Measurements from ENCODE around the gene PANK2. TPM values are rescaled to one million over a fixed set of nuclear protein-coding genes. Genes with fewer than 3 reads are reported as not detected.

PANK2 gene
- total and polyA plus RNA-seq, 2 of the 8 experiments (the other 6 are each of a cell fraction or from before 2014, with no cell fraction given) = 17.1 to 57.5 TPM

- no peak overlapping the region for H3K56ac ChIP-seq (replicated peaks; ENCODE audit: insufficient read length, low read depth, low read length)
- no peak overlapping the region for H3K9ac ChIP-seq (replicated peaks in 1 of 4; ENCODE audit: extremely low read depth in 1 of 4, low read depth in 3 of 4, low read length in 3 of 4)
- H2BK12ac ChIP-seq (ENCODE audit: low read depth, low read length) = no peak overlapping the region
- no peak overlapping the region for H4K5ac ChIP-seq (ENCODE audit: insufficient read length, low read depth, low read length)
- no peak overlapping the region for H3K14ac ChIP-seq (ENCODE audit: insufficient read length)
- no peak overlapping the region for H3K18ac ChIP-seq (ENCODE audit: extremely low read depth, low read length)
- H3K27ac ChIP-seq (ENCODE audit: low read depth, low read length) = no peak overlapping the region
- H4K20me1 ChIP-seq (replicated peaks in 1 of 2; ENCODE audit: control insufficient read depth in 1 of 2, insufficient read depth in 2 of 2, low read length in 2 of 2) = peaks cover 0 to 13% of the 10 kb centered on the region in 2 experiments
- ChIA-PET CTCF (ENCODE audit: partially characterized antibody) (interaction anchor here (1.0 to 7.0 kb wide), 5 partner anchors 10 to 117 kb away, joined by 3 to 55 read pairs (median 4); no protein-coding TSS in a partner anchor), POLR2A (ENCODE audit: partially characterized antibody) (interaction anchor here (0.7 to 5.6 kb wide), 3 partner anchors 10 to 61 kb away, joined by 3 to 34 read pairs (median 3); no protein-coding TSS in a partner anchor)
- no peak overlapping the region for H2BK20ac ChIP-seq (ENCODE audit: low read length)
- no peaks in the 10 kb centered on the region for H3K4me1 ChIP-seq (replicated peaks in 1 of 4; ENCODE audit: control insufficient read depth in 3 of 4, insufficient read depth in 4 of 4, low read length in 3 of 4)
- 96% methylated on average over 14 of the region's 14 CpGs; no CpG with 5 or more reads in 1 of the 2 experiments for WGBS, 2 experiments (ENCODE audit: extremely low coverage in 1 of 2, insufficient coverage in 1 of 2, insufficient read length in 1 of 2, insufficient replicate concordance in 2 of 2, low coverage in 1 of 2, low lambda C conversion rate in 2 of 2, missing lambda C conversion rate in 1 of 2)
- H2BK120ac ChIP-seq (replicated peaks; ENCODE audit: low read depth, low read length) = no peak overlapping the region
- H3K27me3 ChIP-seq (replicated peaks in 1 of 4; ENCODE audit: control insufficient read depth in 3 of 4, extremely low read depth in 1 of 4, insufficient read depth in 3 of 4, low read length in 3 of 4) = no peaks in the 10 kb centered on the region
- no peak overlapping the region for H2BK5ac ChIP-seq (ENCODE audit: low read depth, low read length)
- no peak overlapping the region for H3K4me2 ChIP-seq (ENCODE audit: insufficient read depth in 1 of 2, low read depth in 2 of 2, low read length in 2 of 2)
- no peak overlapping the region for H2AFZ ChIP-seq (ENCODE audit: low read length)
- H3K4ac ChIP-seq (replicated peaks; ENCODE audit: insufficient read length, low read depth, low read length) = no peak overlapping the region
- H2AK5ac ChIP-seq (ENCODE audit: low read depth, low read length) = no peak overlapping the region
- DNase-seq (ENCODE audit: low read depth in 1 of 2, low spot score in 2 of 2) (no peak), FAIRE-seq (no peak)
- H2BK15ac ChIP-seq (ENCODE audit: low read length) = no peak overlapping the region
- no peak overlapping the region for H4K8ac ChIP-seq (ENCODE audit: extremely low read depth, insufficient read depth, low read length)
- peaks cover 11 to 46% (median 36%) of the 10 kb centered on the region in 4 experiments; a peak in 7 of 8 replicates for H3K36me3 ChIP-seq (ENCODE audit: control insufficient read depth in 2 of 4, insufficient read depth in 4 of 4, low read length in 3 of 4)
- H3K79me2 ChIP-seq (ENCODE audit: control insufficient read depth in 1 of 2, insufficient read depth in 2 of 2, low read length in 2 of 2) = no peaks in the 10 kb centered on the region
- no peak overlapping the region for H4K91ac ChIP-seq (replicated peaks; ENCODE audit: insufficient read length, low read length)
- H3K23me2 ChIP-seq (ENCODE audit: low read depth, low read length) = no peaks in the 10 kb centered on the region
- H3K79me1 ChIP-seq (ENCODE audit: low read depth, low read length) = no peaks in the 10 kb centered on the region
- no peak overlapping the region for H3K23ac ChIP-seq (ENCODE audit: insufficient read length)
- no peaks in the 10 kb centered on the region; a peak in 1 of 4 replicates for H3K9me3 ChIP-seq (ENCODE audit: insufficient read depth in 2 of 2, low read depth in 1 of 2, low read length in 1 of 2)
- H3K4me3 ChIP-seq (ENCODE audit: extremely low read depth in 1 of 4, insufficient read depth in 2 of 4, low read depth in 3 of 4, low read length in 4 of 4) = no peak overlapping the region
- TF ChIP-seq HDAC2 (IDR thresholded peaks at IDR 0.05; ENCODE audit: borderline replicate concordance in 1 of 2, low read depth in 2 of 2, low read length in 2 of 2) = no peak
- TF ChIP-seq SAP30 (IDR thresholded peaks at IDR 0.05; ENCODE audit: insufficient read depth, insufficient replicate concordance, low read length) = no peak
- TF ChIP-seq SRF (IDR thresholded peaks at IDR 0.05; ENCODE audit: low read depth, low read length) = no peak
- TF ChIP-seq MAX (IDR thresholded peaks at IDR 0.05) = no peak
- no peak for TF ChIP-seq RFX5 (IDR thresholded peaks at IDR 0.05; ENCODE audit: borderline replicate concordance, low read depth, low read length)
- no peak for TF ChIP-seq KDM5A (IDR thresholded peaks at IDR 0.05; ENCODE audit: low read length)
- TF ChIP-seq KDM4A (IDR thresholded peaks at IDR 0.05; ENCODE audit: low read depth, low read length, severe bottlenecking) = no peak
- no peak for TF ChIP-seq SP4 (IDR thresholded peaks at IDR 0.05; ENCODE audit: low read length)
- no peak for TF ChIP-seq BCL11A (IDR thresholded peaks at IDR 0.05; ENCODE audit: low read depth in 2 of 2, low read length in 2 of 2)
- no peak for TF ChIP-seq TBP (IDR thresholded peaks at IDR 0.05; ENCODE audit: low read depth, low read length)
- TF ChIP-seq CTBP2 (IDR thresholded peaks at IDR 0.05; ENCODE audit: borderline replicate concordance, insufficient read depth, insufficient read length, low read length) = no peak
- no peak for TF ChIP-seq PHF8 (conservative IDR thresholded peaks at IDR 0.05; ENCODE audit: low read depth, low read length)
These were observed 23.9 kb upstream of the PANK2 start for GRCh38 chr20:3865152-3865886.
